GM23338 (cell line): Measurements from ENCODE around the gene HNRNPK. TPM values are rescaled to one million over a fixed set of nuclear protein-coding genes. Genes with fewer than 3 reads are reported as not detected.

ENCODE experiments used
- ATAC-seq: fragments of 200-7000 bp; cut with Tn5 transposase; 3 replicates; pipeline ENCODE4 v1.9.1; 2020
- DNase-seq: peaks from one replicate; pipeline ENCODE4 v3.0.0-alpha.2; 2015; ENCODE audit warnings: low spot score
- H2AFZ ChIP-seq: fragments of 200-600 bp; sonication (generic); 2 replicates; pipeline ENCODE4 v1.8.0; 2016; ENCODE audit warnings: antibody characterized with exemption, mild to moderate bottlenecking, moderate library complexity
- H3F3A ChIP-seq: fragments of 200-600 bp; sonication (generic); replicated peaks from 2 replicates; pipeline ENCODE4 v1.8.0; 2017; ENCODE audit warnings: antibody characterized with exemption, mixed run types, low read depth
- H3K27ac ChIP-seq: fragments of 200-600 bp; sonication (generic); 2 replicates; pipeline ENCODE4 v1.6.1; 2016; ENCODE audit warnings: low read depth
- H3K27me3 ChIP-seq: fragments of 200-600 bp; sonication (generic); 2 replicates; pipeline ENCODE4 v1.8.0; 2016; ENCODE audit warnings: mild to moderate bottlenecking, mixed run types, moderate library complexity; ENCODE audit not compliant: insufficient read depth
- H3K36me3 ChIP-seq: fragments of 200-600 bp; sonication (generic); 2 replicates; pipeline ENCODE4 v1.8.0; 2016; ENCODE audit warnings: mild to moderate bottlenecking; ENCODE audit not compliant: insufficient read depth
- H3K4me1 ChIP-seq: fragments of 200-600 bp; sonication (generic); 2 replicates; pipeline ENCODE4 v1.8.0; 2016; ENCODE audit warnings: mild to moderate bottlenecking, moderate library complexity; ENCODE audit not compliant: insufficient read depth
- H3K4me2 ChIP-seq: fragments of 200-600 bp; sonication (generic); 2 replicates; pipeline ENCODE4 v1.7.1; 2017; ENCODE audit warnings: mixed run types
- H3K4me3 ChIP-seq: fragments of 200-600 bp; sonication (generic); 2 replicates; pipeline ENCODE4 v1.6.1; 2016; ENCODE audit warnings: mixed run types
- H3K79me2 ChIP-seq: fragments of 200-600 bp; sonication (generic); replicated peaks from 2 replicates; pipeline ENCODE4 v1.8.0; 2017; ENCODE audit warnings: mild to moderate bottlenecking; ENCODE audit not compliant: insufficient read depth
- H3K9me2 ChIP-seq: fragments of 200-600 bp; sonication (generic); 2 replicates; pipeline ENCODE4 v1.8.0; 2017; ENCODE audit not compliant: insufficient read depth
- H4K20me1 ChIP-seq: fragments of 200-600 bp; sonication (generic); replicated peaks from 2 replicates; pipeline ENCODE4 v1.8.0; 2017; ENCODE audit warnings: mild to moderate bottlenecking; ENCODE audit not compliant: insufficient read depth
- H3K27ac Mint-ChIP-seq: 2 replicates; pipeline ENCODE4 v1.8.0; 2020; ENCODE audit warnings: inconsistent platforms, mild to moderate bottlenecking, moderate library complexity, mixed read lengths
- H3K27me3 Mint-ChIP-seq: 3 replicates; pipeline ENCODE4 v1.8.0; 2022; ENCODE audit warnings: low read depth, mild to moderate bottlenecking, moderate library complexity, mixed read lengths, inconsistent platforms; ENCODE audit not compliant: insufficient read depth, poor library complexity
- H3K36me3 Mint-ChIP-seq: 3 replicates; pipeline ENCODE4 v1.8.0; 2021; ENCODE audit warnings: low read depth, mild to moderate bottlenecking, inconsistent platforms, moderate library complexity, mixed read lengths
- H3K4me1 Mint-ChIP-seq: 3 replicates; pipeline ENCODE4 v1.8.0; 2020; ENCODE audit warnings: mild to moderate bottlenecking, inconsistent platforms, mixed read lengths
- H3K4me3 Mint-ChIP-seq: 3 replicates; pipeline ENCODE4 v1.8.0; 2021; ENCODE audit warnings: moderate library complexity, mild to moderate bottlenecking, inconsistent platforms, mixed read lengths
- H3K9me3 Mint-ChIP-seq: 3 replicates; pipeline ENCODE4 v1.8.0; 2020; ENCODE audit warnings: moderate library complexity, mild to moderate bottlenecking, inconsistent platforms, mixed read lengths
- CREB1 ChIP-seq: fragments of 250-450 bp; sonication (Bioruptor Pico); IDR thresholded peaks from 2 replicates; pipeline ENCODE4 v1.5.0; 2020; ENCODE audit warnings: low read depth, mild to moderate bottlenecking, moderate library complexity
- EZH2 ChIP-seq: fragments of 200-600 bp; sonication (generic); IDR thresholded peaks from one replicate; pipeline ENCODE4 v1.8.0; 2017; ENCODE audit warnings: antibody characterized with exemption, mild to moderate bottlenecking, low read depth; ENCODE audit not compliant: unreplicated experiment
- EZH2phosphoT487 ChIP-seq: fragments of 200-600 bp; sonication (generic); IDR thresholded peaks from one replicate; pipeline ENCODE4 v1.8.1; 2018; ENCODE audit warnings: antibody characterized with exemption; ENCODE audit not compliant: unreplicated experiment
- JUNB ChIP-seq: IDR thresholded peaks from one replicate; pipeline ENCODE4 v1.6.1; 2016; ENCODE audit warnings: antibody characterized with exemption; ENCODE audit not compliant: unreplicated experiment
- NANOG ChIP-seq: IDR thresholded peaks from 2 replicates; pipeline ENCODE4 v1.6.1; 2016; ENCODE audit warnings: antibody characterized with exemption, borderline replicate concordance
- POLR2AphosphoS5 ChIP-seq: IDR thresholded peaks from 2 replicates; pipeline ENCODE4 v1.6.1; 2016; ENCODE audit warnings: antibody characterized with exemption, low read depth
- REST ChIP-seq: IDR thresholded peaks from one replicate; pipeline ENCODE4 v1.6.1; 2018; ENCODE audit warnings: antibody characterized with exemption; ENCODE audit not compliant: unreplicated experiment
- STAT1 ChIP-seq: IDR thresholded peaks from one replicate; pipeline ENCODE4 v1.6.1; 2016; ENCODE audit warnings: antibody characterized with exemption; ENCODE audit not compliant: unreplicated experiment
- ZNF114 ChIP-seq: fragments of 250-450 bp; sonication (Bioruptor Pico); IDR thresholded peaks from 2 replicates; pipeline ENCODE4 v1.5.0; 2020; ENCODE audit warnings: mild to moderate bottlenecking, moderate library complexity
- ZNF331 ChIP-seq: fragments of 250-450 bp; sonication (Bioruptor Pico); IDR thresholded peaks from 2 replicates; pipeline ENCODE4 v1.5.0; 2020; ENCODE audit warnings: low read depth, mild to moderate bottlenecking, moderate library complexity
- polyA plus RNA-seq: library from polyadenylated mRNA; unstranded; fragments of >200 nt; fragmentation: Nextera tagmentation; extraction: Ambion mirVana; gene quantifications from 2 replicates; pipeline ENCODE4 v1.2.1, GENCODE V29; 2016
- total RNA-seq: library from RNA; depleted of rRNA; stranded (reverse); fragments of >200 nt; shearing (Covaris generic); gene quantifications from 2 replicates; pipeline ENCODE4 v1.2.3, GENCODE V29; 2014
- TF ChIP-seq, protein P1 (sequence below): IDR thresholded peaks from 2 replicates; pipeline ENCODE4 v1.6.1; 2016; ENCODE audit warnings: antibody characterized with exemption
- TF ChIP-seq, protein P2 (sequence below), 2 experiments: fragments of 200-600 bp in 1 of 2; sonication (generic) in 1 of 2; conservative IDR thresholded peaks; 2 replicates each; pipeline versions ENCODE4 v1.5.1 to v1.6.1; 2016 to 2017; ENCODE audit warnings: antibody characterized with exemption in 2 of 2, low read depth in 2 of 2, mild to moderate bottlenecking in 2 of 2, moderate library complexity in 1 of 2
- TF ChIP-seq, protein P3 (sequence below): fragments of 250-450 bp; sonication (Bioruptor Pico); IDR thresholded peaks from 2 replicates; pipeline ENCODE4 v1.5.0; 2020; ENCODE audit warnings: mild to moderate bottlenecking, moderate library complexity

HNRNPK gene
- total and polyA plus RNA-seq, 2 experiments from 2014 or later: 417 to 1,083 TPM

DNA sequence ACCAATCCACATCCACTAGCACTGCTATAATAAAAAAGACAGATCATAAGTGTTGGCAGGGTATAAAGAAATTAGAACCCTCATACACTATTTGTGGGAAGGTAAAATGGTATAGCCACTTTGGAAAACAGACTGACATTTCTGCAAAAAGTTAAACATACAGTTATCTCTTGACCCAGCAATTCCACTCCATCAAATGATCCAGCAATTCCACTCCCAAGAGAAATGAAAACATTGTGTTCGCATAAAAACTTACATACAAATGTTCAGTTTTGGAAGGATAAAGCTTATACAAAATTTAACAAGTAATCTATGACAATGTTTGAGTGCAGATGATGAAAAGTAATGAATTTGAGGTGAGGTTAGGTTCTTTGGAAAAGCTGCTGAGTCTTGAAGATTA is 60.9 kb downstream of the HNRNPK start:
- Histone ChIP-seq H3K36me3 (no peaks in the 10 kb centered on the region), H3F3A (no peaks in the 10 kb centered on the region), H3K79me2 (no peaks in the 10 kb centered on the region), H3K9me2 (no peaks in the 10 kb centered on the region), H3K4me1 (no peaks in the 10 kb centered on the region), H3K27ac (no peak overlapping the region), H3K4me3 (no peak overlapping the region), H4K20me1 (no peaks in the 10 kb centered on the region), H3K27me3 (no peaks in the 10 kb centered on the region), H3K4me2 (no peak overlapping the region), H2AFZ (no peak overlapping the region)
- ATAC-seq (no peak), DNase-seq (no peak)
- H3K9me3 Mint-ChIP-seq: no peaks in the 10 kb centered on the region
- peaks cover 6% of the 10 kb centered on the region for H3K27me3 Mint-ChIP-seq
- H3K4me3 Mint-ChIP-seq: peak overlapping the region; percentile 16; the same call in 1 of the 3 replicates
- H3K36me3 Mint-ChIP-seq: no peaks in the 10 kb centered on the region
- peaks cover 11% of the 10 kb centered on the region; the same call in 2 of the 3 replicates for H3K4me1 Mint-ChIP-seq
- H3K27ac Mint-ChIP-seq: no peak overlapping the region
- TF ChIP-seq JUNB (no peak), ZNF331 (CRISPR knock-in tag) (no peak), EZH2 (no peak), POLR2AphosphoS5 (no peak), ZNF114 (CRISPR knock-in tag) (no peak), STAT1 (no peak), NANOG (no peak), EZH2phosphoT487 (no peak), CREB1 (CRISPR knock-in tag) (no peak), REST (no peak)
- TF ChIP-seq, protein P1, sequence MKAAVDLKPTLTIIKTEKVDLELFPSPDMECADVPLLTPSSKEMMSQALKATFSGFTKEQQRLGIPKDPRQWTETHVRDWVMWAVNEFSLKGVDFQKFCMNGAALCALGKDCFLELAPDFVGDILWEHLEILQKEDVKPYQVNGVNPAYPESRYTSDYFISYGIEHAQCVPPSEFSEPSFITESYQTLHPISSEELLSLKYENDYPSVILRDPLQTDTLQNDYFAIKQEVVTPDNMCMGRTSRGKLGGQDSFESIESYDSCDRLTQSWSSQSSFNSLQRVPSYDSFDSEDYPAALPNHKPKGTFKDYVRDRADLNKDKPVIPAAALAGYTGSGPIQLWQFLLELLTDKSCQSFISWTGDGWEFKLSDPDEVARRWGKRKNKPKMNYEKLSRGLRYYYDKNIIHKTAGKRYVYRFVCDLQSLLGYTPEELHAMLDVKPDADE: no peak
- TF ChIP-seq, protein P2, sequence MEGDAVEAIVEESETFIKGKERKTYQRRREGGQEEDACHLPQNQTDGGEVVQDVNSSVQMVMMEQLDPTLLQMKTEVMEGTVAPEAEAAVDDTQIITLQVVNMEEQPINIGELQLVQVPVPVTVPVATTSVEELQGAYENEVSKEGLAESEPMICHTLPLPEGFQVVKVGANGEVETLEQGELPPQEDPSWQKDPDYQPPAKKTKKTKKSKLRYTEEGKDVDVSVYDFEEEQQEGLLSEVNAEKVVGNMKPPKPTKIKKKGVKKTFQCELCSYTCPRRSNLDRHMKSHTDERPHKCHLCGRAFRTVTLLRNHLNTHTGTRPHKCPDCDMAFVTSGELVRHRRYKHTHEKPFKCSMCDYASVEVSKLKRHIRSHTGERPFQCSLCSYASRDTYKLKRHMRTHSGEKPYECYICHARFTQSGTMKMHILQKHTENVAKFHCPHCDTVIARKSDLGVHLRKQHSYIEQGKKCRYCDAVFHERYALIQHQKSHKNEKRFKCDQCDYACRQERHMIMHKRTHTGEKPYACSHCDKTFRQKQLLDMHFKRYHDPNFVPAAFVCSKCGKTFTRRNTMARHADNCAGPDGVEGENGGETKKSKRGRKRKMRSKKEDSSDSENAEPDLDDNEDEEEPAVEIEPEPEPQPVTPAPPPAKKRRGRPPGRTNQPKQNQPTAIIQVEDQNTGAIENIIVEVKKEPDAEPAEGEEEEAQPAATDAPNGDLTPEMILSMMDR (conservative IDR thresholded peaks at IDR 0.05; ENCODE audit: low read depth in 2 of 2): no peak
- TF ChIP-seq, protein P3, sequence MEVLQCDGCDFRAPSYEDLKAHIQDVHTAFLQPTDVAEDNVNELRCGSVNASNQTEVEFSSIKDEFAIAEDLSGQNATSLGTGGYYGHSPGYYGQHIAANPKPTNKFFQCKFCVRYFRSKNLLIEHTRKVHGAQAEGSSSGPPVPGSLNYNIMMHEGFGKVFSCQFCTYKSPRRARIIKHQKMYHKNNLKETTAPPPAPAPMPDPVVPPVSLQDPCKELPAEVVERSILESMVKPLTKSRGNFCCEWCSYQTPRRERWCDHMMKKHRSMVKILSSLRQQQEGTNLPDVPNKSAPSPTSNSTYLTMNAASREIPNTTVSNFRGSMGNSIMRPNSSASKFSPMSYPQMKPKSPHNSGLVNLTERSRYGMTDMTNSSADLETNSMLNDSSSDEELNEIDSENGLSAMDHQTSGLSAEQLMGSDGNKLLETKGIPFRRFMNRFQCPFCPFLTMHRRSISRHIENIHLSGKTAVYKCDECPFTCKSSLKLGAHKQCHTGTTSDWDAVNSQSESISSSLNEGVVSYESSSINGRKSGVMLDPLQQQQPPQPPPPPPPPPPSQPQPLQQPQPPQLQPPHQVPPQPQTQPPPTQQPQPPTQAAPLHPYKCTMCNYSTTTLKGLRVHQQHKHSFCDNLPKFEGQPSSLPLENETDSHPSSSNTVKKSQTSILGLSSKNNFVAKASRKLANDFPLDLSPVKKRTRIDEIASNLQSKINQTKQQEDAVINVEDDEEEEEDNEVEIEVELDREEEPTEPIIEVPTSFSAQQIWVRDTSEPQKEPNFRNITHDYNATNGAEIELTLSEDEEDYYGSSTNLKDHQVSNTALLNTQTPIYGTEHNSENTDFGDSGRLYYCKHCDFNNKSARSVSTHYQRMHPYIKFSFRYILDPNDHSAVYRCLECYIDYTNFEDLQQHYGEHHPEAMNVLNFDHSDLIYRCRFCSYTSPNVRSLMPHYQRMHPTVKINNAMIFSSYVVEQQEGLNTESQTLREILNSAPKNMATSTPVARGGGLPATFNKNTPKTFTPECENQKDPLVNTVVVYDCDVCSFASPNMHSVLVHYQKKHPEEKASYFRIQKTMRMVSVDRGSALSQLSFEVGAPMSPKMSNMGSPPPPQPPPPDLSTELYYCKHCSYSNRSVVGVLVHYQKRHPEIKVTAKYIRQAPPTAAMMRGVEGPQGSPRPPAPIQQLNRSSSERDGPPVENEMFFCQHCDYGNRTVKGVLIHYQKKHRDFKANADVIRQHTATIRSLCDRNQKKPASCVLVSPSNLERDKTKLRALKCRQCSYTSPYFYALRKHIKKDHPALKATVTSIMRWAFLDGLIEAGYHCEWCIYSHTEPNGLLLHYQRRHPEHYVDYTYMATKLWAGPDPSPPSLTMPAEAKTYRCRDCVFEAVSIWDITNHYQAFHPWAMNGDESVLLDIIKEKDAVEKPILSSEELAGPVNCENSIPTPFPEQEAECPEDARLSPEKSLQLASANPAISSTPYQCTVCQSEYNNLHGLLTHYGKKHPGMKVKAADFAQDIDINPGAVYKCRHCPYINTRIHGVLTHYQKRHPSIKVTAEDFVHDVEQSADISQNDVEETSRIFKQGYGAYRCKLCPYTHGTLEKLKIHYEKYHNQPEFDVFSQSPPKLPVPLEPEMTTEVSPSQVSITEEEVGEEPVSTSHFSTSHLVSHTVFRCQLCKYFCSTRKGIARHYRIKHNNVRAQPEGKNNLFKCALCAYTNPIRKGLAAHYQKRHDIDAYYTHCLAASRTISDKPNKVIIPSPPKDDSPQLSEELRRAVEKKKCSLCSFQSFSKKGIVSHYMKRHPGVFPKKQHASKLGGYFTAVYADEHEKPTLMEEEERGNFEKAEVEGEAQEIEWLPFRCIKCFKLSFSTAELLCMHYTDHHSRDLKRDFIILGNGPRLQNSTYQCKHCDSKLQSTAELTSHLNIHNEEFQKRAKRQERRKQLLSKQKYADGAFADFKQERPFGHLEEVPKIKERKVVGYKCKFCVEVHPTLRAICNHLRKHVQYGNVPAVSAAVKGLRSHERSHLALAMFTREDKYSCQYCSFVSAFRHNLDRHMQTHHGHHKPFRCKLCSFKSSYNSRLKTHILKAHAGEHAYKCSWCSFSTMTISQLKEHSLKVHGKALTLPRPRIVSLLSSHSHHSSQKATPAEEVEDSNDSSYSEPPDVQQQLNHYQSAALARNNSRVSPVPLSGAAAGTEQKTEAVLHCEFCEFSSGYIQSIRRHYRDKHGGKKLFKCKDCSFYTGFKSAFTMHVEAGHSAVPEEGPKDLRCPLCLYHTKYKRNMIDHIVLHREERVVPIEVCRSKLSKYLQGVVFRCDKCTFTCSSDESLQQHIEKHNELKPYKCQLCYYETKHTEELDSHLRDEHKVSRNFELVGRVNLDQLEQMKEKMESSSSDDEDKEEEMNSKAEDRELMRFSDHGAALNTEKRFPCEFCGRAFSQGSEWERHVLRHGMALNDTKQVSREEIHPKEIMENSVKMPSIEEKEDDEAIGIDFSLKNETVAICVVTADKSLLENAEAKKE (CRISPR knock-in tag): no peak
